C1 segment of cervical spinal cord (tissue), 14 donors: ENCODE data around the gene APOM.
A peak's percentile ranks its signal among the peaks of the same experiment; 100 is the strongest.

ENCODE experiments used
- DNase-seq, 14 donors: peaks; one replicate each; lab custom pipeline; 2025; lab: John Stamatoyannopoulos, UW

Gene APOM

DNA sequence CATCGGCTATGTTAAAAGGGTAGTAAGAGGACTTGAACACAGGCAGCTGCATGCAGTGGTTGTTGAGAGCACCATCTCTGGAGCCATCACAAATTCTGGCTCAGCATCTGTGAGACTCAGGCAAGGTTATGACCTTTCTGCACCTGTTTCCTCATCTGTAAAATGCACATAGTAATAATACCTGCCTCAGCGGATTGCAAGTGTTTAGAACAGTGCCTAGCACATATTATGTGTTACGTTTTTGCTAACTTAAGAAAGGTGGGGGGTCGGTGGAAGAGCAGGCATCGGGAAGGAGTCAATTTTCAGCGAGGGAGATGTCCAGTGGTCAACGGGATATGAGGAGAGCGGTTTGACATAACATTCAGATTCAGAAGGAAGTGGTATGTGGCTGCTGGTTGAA, 22.3 kb downstream of the APOM start:
- no peak for DNase-seq

DNA sequence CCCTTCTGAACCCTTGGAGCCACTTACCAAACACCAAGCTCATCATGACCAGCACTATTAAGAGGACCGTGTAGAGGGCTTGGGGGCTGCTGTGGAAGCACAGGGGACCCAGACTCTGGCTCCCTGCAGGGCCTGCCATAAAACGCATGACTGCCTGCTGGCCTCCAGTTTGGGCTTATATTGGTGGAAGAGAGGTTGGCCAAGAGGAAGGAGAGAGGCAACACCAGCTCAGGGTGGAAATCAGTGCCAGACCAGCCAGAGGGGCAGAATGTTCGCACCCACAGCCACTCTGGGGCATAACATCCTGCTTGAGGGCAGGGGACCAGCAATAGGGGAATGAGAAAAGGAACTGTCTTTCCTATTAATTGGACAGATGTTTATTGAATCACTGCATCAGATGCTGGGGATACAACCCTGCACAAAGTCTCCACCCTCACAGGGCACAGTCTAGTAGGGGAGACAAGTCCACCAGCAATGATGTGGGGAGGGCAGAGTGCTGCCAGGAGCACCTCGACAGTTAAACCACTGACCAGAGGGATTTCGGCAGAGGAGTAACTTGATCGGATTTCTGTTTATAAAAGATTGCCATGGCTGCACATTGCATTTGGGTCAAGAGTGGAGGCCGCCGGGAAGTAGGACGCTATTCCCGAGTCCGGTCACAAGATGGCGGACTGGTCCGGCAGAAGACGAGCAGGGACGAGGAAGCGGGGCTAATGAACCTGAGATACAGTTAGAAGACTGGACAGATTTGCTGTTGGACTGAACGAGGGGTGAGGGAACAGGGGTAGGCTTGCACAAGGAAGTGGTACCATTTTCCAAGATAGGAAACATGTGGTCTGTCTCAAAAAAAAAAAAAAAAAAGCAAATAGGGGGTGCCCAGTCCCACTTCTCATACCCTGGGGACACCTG, 24.8 kb downstream of the APOM start, which contains the start of gene LY6G5C:
Gene LY6G5C (minus strand): TSS at position 842 of the 909 bp plus-strand sequence. CDS start 694 bp downstream, at position 148.
- DNase-seq = peak; percentile 6 to 77 (median 58)

DNA sequence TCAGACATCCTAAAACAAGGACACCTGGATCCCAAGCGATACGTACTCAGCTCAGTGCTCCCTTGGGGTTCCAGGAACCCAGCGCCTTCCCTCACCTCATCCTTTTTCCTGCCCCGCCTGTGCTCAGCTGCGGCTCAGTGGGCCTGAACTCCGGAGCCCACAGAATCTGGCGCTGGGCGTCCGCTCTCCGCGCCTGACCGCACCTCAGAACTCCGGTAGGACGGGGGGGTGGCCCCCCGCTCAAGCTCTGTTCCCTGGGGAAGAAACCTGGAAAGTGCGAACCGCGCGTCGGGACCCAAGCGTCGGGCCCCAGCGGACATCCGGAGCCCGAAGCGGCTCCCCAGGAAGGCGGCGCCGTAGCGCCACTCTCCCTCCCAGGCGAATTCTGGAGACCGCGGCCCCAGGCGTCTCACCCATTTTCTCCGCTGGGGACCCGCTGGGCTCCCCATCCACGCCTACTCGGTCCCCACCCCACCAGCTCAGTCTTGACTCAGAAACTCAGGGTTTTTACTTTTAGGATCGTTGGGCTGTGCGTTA, 25.5 kb downstream of the APOM start:
- DNase-seq = peak in 7 of 14 donors; percentile 13 to 59 (median 33)

DNA sequence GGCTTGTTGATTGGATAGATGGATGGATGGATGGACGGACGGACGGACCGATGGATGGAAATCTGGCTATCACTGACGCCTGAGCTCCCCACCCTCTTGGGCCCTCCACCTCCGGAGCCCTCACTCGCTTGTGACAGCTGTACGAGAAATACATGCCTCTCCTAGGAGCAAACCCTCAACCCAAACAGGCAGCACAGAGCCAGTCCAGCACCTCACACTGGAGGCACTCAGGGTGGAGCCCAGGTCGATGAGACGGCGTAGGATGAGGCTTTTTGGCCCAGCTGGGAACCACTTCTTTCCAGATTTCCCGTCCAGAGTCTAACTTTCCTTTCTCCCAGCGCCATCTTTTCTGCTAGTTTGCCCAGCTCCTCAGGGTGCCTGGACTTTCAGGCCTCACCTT, 27.9 kb downstream of the APOM start:
- DNase-seq = no peak

DNA sequence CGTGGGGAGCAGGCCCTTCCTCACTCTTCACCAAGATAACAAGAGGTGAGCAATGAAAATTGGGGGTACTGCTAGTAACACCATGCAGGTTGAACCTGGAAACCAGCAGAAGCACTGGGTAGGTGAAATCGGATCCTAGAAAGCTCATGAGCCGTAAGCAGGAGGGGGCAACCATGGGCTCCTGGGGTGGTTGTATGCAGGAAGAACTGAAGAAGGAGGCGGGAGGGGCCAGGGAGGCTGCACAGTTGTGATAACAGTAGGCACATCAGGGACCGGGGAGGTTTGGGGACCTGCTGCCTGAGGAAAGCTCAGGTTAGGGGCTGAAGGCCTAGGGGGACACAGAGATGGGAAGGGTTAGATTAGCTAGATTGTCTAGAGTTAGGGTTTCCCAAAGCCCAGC, 30.8 kb downstream of the APOM start:
- no peak for DNase-seq

DNA sequence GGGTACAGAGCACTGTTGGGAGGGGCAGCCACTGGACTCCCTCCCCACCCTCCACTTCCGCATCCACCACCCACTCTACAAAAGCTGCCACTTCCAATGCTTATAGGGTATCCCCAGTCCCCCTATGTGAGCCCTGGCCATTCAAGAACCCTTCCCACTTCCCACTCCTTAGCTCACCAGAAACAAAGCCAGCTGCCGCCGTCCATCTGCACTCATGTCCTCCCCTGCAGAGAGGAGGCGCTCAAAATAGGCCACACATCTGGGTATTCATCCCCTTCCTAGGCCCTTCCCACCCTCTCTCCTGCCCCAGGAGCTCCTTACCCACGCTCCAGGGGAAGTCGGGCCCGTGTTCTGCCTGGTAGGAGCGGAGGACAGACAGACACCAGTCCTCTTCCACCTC, 31.6 kb downstream of the APOM start:
- DNase-seq = no peak

DNA sequence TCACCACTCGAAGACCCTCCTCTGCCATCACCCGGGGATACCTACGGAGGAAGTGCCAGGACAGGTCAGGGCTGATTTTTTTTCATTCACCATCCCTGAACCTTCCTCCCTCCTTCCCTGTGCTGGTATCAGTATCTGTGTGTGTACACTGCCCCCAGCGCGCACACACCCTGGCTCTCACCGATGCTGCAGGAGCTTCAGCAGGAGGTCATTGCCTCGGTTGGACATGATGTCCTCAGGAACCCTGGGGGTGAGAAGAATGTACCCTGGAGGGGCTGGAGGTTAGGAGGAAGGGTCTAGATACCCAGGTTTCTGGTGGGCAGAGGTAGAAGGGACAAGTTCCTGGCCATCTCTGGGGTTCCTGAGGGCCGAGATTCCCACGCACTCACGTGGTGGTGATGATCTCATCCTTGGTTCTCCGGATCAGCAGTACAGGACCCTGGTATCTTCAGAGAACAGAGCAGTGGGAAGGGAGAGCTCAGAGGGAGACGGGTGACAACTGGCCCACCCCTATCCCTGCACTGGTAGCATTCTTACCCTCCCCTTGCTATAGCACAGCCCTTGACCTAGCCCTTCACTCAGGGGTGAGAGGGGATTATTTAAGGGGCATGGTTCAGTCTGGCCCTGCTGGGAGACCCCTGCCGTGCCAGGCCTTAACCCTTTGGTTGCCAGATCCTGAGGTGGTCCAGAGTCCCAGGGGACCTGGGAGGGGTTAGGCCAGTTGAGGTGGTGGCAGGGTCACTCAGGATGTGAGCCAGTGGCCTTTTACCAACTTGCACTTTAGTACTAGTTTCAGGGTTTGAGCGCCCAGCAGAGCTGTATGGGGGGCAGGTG, 32.4 kb downstream of the APOM start:
- no peak for DNase-seq

DNA sequence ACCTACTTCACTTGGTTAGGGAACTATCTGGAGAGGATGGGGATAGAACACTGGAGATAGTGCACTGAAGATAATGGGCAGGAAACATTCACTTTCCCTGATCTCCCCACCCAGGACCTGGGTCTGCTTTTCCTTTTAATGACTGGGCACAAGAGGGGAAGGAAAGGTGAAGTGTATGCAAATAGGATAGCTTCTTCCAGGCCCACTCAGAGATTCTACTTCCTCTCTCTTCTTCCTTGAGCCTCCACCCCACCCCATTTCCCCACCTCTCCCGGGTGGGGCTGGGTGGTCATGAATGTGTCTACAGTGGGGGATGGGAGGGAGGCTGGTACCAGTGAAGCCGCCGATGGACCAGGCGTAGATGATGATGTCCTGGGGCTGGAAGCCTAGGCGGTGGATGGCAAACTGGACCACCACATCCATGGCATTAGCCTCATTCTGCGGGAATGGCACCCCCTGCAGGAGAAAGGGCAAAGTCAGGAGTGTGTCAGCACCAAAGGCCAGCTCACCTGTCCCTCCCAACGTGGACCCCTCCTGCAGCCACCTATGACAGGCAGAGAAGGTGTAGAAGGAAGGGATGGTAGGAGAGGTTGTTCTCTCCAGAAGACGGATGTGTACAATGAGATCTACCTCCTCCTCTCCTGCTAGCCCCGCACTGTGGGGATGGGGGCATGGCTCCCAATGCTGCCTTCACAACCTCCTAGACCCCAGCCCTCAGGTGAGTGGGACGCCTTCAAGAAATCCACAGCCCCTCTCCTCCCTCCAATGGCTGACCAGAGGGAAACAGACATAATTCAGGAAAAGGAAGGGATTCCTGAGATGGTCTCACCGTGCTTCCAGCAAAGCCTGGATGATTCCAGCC, 33.8 kb downstream of the APOM start:
- no peak for DNase-seq

DNA sequence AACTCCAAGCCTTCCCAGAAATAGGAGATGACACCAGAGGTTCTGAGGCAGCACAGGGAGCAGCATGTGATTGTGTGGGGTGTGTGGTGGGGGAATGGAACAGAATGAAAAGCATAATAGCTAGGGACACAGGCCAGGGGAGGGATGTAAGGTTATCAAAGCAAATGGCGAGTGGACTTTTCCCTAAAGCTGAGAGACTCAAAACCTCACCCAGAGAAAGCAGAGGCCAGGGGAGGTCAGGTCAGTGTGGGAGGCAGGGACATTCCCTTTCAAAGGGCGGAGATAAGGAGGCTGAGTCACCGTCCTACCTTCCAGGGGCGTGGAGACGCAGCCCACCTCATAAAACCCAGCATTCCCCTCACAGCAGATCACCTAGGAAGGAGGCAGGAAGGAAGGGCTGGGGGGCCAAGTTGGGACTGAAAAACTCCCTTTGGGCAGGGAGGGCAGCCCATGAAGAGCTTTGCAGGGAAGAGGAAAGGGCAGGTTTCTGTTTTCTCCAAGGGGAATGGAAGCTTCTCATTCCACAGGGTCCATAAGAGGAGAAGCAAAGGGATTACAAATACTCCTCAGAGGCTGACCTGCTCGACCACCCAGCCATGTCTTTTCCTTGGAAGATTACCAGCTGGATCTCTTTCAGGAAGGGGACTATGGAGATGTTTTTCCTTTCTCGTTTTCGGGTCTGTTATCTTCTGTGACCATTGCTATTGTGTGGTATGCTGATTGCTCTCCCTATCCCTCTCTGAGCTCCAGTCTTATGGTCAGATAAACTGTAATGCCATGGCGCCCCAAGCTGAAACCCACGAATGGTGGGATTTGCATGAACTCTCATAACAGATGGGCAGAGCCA, 34.8 kb downstream of the APOM start:
- peak in 3 of 14 donors; percentile 3 to 21 (median 8) for DNase-seq

DNA sequence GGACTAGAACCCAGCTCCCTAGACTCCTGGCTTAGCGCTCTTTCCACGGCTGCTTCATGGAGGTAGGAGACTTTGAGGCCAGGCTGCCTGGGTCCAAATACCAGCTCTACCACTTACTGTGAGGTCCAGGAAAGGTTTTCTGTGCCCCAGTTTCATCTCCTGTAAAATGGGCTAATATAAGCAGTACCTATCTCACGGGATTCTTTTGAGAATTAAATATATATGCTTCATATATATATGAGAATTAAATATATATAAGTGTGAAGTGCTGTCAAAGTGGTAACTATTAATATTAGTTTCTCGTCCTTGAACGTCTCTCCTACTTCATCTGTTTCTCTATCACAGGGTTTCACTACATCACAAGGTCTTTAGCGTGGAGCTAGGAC, 35.4 kb downstream of the APOM start:
- no peak for DNase-seq

DNA sequence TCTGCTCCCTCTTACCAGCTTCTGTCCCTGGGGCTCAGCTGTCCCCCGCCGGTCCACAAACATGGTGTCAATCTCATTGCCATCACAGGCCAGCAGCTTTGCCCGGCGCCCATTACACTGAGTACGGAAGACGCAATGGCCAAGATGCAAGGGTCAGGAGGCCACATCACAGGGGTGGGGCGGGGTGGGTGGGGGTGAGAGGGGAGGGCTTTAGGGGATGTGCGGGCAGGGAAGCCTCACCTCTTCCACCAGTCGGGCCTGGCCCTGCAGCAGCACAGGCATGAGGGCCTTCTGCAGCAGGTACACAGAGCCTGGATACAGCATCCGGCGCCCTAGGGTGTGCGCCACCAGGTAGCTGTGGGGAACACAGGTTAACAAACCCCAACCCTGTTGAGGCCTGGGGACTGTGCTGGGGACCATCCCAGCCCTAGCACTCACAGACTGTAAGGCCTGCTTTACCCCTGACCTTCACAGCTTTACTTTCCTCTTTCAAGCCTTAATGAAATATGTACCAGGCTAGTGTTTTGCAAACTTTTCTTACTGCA, 35.9 kb downstream of the APOM start:
- DNase-seq = no peak

DNA sequence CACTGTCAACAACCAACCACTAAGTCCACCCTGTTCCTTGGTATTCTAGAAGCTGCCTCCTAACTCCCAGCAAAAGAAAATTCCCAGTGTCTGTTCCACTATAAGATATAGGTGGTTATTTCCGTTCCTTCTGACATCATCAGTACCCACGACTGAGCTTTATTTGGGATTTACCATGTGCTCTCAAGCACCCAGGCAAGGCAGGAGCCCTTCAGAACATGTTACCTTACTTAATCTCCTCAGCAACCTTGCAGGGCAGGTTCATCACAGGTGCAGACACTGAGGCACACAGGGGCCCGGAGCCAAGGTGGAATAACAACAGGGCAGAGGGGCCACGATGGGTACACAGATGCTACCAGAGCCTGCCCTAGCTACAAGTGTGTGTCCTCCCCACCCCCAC, 36.7 kb downstream of the APOM start:
- no peak for DNase-seq

DNA sequence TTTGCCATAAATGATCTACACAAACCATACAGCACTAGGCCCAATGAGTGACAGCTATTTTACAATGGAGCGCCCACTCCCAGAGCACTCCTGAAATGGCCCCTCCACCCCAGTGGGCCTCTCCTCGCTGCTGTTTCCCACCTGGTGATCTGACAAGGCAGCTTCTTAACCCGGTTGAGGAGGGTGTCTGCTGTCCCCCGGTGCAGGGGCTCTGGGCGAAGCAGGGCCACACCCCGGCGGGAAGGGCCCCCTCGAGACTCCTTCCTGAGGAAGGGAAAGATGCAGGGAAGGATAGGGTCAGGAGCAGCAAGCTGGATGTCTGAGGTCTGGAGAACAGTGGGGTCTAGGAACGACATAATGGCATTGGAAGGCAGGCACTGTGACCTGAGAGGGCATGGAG, 37.2 kb downstream of the APOM start:
- DNase-seq = no peak

DNA sequence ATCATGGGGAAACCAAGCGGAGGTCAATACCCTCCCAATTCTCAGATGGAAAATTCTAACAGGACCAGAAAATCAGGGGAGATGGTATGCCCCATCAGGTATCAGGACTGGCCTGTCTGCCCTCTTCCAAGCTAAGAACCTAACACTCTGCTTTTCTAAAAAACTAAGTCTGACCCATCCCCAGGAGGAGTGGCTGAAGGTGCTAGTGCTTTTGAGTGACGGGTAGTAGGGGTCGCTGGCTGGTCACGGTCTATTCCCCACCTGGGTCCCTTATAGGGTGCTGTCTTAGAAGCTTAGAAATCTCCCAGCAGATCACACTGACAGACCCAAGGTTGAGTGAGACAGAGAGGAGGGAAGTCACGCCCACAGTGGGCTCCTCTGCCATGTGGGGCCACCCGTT, 37.8 kb downstream of the APOM start:
- DNase-seq = no peak

DNA sequence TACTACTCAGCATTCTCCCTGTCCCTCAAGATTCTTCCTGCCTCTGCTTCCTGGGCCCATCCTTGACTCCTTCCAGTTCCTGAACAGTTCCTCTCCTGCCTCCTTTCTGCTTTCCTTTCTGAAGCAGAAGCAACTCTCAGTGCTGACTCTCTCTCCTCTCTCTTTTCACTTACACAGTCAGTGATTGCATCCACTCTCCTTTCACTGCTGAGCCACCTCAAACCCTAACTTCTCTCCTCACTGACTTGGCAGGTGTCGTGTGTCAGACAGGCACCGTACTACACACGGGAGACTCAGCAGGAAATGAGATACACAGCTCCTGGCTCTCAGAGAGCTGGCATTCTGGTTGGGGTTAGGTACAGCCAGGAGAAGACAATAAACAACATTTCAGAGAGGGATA, 41.9 kb downstream of the APOM start:
- no peak for DNase-seq

DNA sequence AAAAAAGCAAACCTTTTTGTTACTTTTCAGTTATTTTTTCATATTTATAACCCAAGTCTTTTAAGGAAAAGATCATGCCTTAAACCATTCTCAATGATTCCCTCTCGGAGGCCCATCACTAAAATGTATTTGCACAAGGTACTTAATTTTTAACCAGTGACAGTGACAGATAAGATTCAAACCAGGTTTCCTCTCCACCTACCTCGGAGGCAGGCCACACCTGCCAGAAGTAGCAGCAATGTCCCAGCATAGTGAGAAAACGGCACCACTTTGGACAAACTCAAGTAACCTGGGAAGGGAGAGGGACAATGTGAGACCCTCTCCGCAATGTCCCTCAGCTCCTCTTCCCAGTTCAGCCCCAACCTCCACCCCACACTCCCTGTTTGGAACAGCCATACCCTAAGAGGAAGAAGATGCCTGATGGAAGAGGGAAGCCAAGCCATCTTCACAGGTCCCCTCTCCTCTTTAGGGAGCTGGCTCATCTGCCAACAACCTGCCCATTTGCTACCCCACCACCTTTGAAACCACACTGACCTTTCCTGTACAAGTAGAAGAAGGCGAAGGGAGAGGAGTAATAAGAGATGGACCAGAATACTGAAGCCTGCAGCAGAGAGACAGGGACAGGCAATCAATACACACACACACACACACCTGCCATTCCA, 45.2 kb downstream of the APOM start:
- no peak for DNase-seq

DNA sequence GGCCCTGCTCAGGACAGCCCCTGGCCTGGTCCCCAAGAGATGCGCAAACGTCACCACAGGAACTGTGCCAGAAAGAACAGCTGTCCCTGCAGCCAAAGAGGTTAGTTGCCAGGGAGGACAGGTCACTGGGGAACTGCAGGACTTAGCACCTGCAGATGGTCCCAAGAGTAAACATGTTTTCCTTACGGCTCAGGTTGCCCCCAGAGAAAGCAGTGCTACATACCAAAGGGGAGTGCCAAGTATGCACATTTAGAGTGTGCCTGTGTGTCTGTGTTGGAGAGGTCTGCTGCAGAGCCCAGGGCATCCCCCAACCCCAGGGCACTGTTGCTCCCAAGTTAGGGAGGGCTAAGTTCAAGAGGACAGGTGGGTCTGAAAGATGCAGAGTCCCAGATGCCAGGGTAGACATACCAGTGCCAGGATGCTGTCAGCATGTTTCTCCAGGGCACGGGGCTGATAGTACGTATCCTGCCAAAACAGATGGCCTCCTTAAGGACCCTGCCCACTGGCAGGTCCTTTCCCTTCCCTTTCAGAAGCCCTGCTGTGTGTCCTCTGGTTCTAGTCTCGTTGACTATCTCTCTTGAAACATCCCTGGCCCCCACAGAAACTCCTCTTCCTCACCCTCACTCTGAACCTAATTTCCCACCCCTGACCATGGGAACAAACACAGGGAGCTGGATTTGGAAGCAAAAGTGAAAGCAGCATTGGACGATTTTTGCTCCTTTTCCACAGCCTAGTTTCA, 46.1 kb downstream of the APOM start:
- DNase-seq = peak in 1 of 14 donors; percentile 12

DNA sequence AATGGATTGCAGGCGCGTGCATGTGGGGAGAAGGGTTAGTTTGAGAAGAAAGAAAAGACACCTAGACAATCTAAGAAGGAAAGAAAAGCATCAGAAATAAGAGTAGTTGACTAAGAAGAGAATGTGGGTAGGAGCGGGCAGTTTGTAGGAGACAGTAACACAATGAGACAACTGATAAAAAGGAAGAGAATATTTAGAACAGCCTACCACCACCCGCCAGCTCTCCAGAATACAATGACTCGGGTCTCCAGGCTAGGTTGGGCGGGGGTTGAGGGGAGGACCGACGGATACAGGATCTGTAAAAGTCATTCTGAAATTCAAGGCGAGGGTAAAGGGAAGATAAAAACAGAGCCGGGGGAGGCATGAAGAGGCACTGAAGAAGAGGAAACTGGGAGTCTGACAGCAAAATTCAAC, 46.7 kb downstream of the APOM start:
- no peak for DNase-seq
